Measurements from ENCODE around the gene SLAMF1.

SLAMF1 gene

DNA sequence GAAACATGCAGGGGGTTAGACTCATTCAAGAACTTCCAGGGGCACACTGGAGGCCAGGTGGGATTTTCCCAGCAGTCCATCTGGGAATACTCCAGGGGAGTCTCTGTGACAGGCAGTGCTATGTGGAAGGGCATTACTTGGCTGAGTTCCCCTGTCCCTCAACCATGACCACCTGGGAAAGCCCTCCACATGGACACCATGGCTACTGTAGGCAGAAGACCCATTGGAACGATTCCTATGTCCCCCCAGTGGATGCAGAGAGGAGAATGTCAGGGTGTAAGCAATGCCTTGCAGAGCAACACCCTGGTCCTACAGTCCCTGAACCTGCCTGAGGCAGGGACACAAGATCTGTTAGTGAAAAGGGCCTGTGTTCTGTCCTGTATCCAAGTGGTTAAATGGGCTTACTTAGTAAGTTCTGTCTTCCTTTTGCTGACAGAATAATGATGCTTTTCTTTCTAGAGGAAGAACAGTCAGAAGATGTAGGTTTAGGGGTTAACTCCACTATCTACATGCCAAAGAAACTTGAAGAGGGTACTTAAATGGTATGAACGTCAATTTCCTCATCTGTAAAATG, 13.4 kb downstream of the SLAMF1 start:
- H3K27ac ChIP-seq (ENCODE audit: low read length) = no peak overlapping the region
- no peak for TF ChIP-seq EZH2 (optimal IDR thresholded peaks at IDR 0.05; ENCODE audit: low read depth, low read length)
- no peak for TF ChIP-seq EZH2phosphoT487 (IDR thresholded peaks at IDR 0.05; ENCODE audit: low read length)
- TF ChIP-seq, protein P1, sequence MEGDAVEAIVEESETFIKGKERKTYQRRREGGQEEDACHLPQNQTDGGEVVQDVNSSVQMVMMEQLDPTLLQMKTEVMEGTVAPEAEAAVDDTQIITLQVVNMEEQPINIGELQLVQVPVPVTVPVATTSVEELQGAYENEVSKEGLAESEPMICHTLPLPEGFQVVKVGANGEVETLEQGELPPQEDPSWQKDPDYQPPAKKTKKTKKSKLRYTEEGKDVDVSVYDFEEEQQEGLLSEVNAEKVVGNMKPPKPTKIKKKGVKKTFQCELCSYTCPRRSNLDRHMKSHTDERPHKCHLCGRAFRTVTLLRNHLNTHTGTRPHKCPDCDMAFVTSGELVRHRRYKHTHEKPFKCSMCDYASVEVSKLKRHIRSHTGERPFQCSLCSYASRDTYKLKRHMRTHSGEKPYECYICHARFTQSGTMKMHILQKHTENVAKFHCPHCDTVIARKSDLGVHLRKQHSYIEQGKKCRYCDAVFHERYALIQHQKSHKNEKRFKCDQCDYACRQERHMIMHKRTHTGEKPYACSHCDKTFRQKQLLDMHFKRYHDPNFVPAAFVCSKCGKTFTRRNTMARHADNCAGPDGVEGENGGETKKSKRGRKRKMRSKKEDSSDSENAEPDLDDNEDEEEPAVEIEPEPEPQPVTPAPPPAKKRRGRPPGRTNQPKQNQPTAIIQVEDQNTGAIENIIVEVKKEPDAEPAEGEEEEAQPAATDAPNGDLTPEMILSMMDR (IDR thresholded peaks at IDR 0.05; ENCODE audit: low read length) = no peak
- H4K20me1 ChIP-seq (ENCODE audit: insufficient read depth, low read length) = no peaks in the 10 kb centered on the region
- no peak overlapping the region for H2AFZ ChIP-seq (ENCODE audit: low read length)
- 0 out of 2 replicates have a peak, but pooled peaks cover 3% of the 10 kb centered on the region for H3F3A ChIP-seq (ENCODE audit: insufficient read depth, low read length)
- H3K9me3 ChIP-seq (replicated peaks; ENCODE audit: insufficient read depth, low read length) = no peaks in the 10 kb centered on the region
- H3K9me2 ChIP-seq (replicated peaks; ENCODE audit: insufficient read depth, low read length) = no peaks in the 10 kb centered on the region
- H3K27me3 ChIP-seq (replicated peaks; ENCODE audit: insufficient read depth, low read length) = no peaks in the 10 kb centered on the region
- DNase-seq = no peak
- H3K4me2 ChIP-seq (ENCODE audit: low read depth, low read length) = no peak overlapping the region
- H3K79me2 ChIP-seq (ENCODE audit: low read length) = no peaks in the 10 kb centered on the region
- no peaks in the 10 kb centered on the region for H3K36me3 ChIP-seq (replicated peaks; ENCODE audit: insufficient read depth, low read length)
- H3K4me1 ChIP-seq (ENCODE audit: low read length) = peaks cover 34% of the 10 kb centered on the region
- no peak overlapping the region for H3K4me3 ChIP-seq (ENCODE audit: low read length)
- no peak overlapping the region for H3K9ac ChIP-seq (ENCODE audit: low read length)

DNA sequence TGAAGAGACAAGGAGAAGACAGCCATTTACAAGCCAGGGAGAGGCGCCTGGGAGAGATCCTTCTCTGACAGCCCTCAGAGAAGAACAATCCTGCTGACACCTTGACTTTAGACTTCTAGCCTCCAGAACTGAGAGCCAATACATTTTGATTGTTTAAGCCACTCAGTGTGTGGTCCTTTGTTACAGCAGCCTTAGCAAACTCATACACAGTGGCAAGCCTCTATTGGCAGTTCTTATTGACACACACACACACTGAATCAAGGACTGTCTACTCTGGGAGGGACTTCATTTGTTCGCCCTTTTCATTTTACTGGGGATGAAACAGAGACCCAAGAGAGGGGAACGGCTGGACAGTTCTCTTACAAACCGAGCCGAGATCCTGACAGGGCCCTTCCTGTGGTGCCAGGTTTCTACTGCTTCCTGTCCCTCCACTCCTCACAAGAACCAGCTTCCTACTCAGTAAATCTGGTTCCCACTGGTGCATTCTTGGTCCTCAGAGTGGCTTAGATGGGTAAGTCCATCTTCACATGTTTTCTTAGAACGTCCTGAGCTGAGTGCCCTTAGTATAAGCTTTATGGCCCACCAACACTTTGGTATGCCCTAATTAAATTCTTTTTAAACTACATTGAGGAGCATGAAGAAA, 14.7 kb downstream of the SLAMF1 start:
- H3F3A ChIP-seq (ENCODE audit: insufficient read depth, low read length) = 0 out of 2 replicates have a peak, but pooled peaks cover 3% of the 10 kb centered on the region
- H3K9me2 ChIP-seq (replicated peaks; ENCODE audit: insufficient read depth, low read length) = no peaks in the 10 kb centered on the region
- no peaks in the 10 kb centered on the region for H3K79me2 ChIP-seq (ENCODE audit: low read length)
- H3K4me2 ChIP-seq (ENCODE audit: low read depth, low read length) = no peak overlapping the region
- no peaks in the 10 kb centered on the region for H4K20me1 ChIP-seq (ENCODE audit: insufficient read depth, low read length)
- no peak overlapping the region for H2AFZ ChIP-seq (ENCODE audit: low read length)
- no peak for DNase-seq
- H3K9me3 ChIP-seq (replicated peaks; ENCODE audit: insufficient read depth, low read length) = no peaks in the 10 kb centered on the region
- no peaks in the 10 kb centered on the region for H3K36me3 ChIP-seq (replicated peaks; ENCODE audit: insufficient read depth, low read length)
- H3K4me3 ChIP-seq (ENCODE audit: low read length) = no peak overlapping the region
- H3K27me3 ChIP-seq (replicated peaks; ENCODE audit: insufficient read depth, low read length) = no peaks in the 10 kb centered on the region
- TF ChIP-seq, protein P1 (IDR thresholded peaks at IDR 0.05; ENCODE audit: low read length) = no peak
- no peak for TF ChIP-seq EZH2 (optimal IDR thresholded peaks at IDR 0.05; ENCODE audit: low read depth, low read length)
- peaks cover 25% of the 10 kb centered on the region for H3K4me1 ChIP-seq (ENCODE audit: low read length)
- no peak overlapping the region for H3K9ac ChIP-seq (ENCODE audit: low read length)
- H3K27ac ChIP-seq (ENCODE audit: low read length) = no peak overlapping the region

DNA sequence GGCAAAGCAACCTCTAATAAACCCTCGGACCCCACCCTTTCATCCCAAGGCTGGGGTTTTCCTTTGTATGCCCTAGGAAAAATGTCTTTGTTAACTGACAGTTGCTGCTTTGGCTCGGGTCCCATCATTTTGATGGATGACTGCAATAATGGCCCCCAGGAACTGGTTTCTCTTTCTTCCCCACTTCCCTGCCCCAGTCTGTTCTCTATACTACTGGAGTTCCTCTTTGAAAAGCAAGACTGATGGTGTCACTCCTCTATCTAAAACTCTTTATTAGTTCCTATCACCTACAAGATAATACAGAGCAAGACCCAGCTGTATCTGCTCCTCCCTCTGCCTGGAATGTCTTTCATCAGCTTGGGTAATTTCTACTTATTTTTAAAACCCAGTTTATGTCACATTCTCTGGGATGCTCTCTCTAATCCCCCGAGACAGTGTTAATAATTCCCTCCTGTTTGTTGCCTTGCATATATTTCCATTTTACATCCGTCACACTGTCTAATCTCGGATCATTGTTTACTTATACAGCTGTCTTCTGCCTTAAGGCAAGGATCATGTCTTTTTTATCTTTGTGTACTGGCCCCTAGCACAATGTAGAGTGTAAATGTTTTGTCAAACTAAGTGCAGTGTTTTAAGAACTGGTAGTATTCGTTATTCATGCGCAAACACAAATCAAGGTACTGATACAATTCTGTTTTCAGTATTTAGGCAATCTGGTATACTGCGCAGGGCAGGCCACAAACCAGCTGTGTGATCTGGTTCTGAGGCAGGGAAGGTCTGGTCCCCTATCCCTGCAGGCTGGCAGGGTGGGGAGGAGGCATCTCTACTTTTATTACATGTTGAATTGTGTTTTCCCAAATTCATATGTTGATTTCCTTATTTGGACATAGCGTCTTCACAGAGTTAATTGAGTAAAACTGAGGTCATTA, 16.1 kb downstream of the SLAMF1 start:
- no peaks in the 10 kb centered on the region for H3K36me3 ChIP-seq (replicated peaks; ENCODE audit: insufficient read depth, low read length)
- TF ChIP-seq EZH2phosphoT487 (IDR thresholded peaks at IDR 0.05; ENCODE audit: low read length) (no peak), EZH2 (optimal IDR thresholded peaks at IDR 0.05; ENCODE audit: low read depth, low read length) (no peak)
- TF ChIP-seq, protein P1 (IDR thresholded peaks at IDR 0.05; ENCODE audit: low read length) = no peak
- H3K9ac ChIP-seq (ENCODE audit: low read length) = no peak overlapping the region
- H3K4me2 ChIP-seq (ENCODE audit: low read depth, low read length) = no peak overlapping the region
- DNase-seq = no peak
- H3K4me1 ChIP-seq (ENCODE audit: low read length) = peaks cover 29% of the 10 kb centered on the region
- no peak overlapping the region for H3K4me3 ChIP-seq (ENCODE audit: low read length)
- H3K79me2 ChIP-seq (ENCODE audit: low read length) = no peaks in the 10 kb centered on the region
- no peak overlapping the region for H3K27ac ChIP-seq (ENCODE audit: low read length)
- no peaks in the 10 kb centered on the region for H3K9me2 ChIP-seq (replicated peaks; ENCODE audit: insufficient read depth, low read length)
- H2AFZ ChIP-seq (ENCODE audit: low read length) = no peak overlapping the region
- no peaks in the 10 kb centered on the region for H4K20me1 ChIP-seq (ENCODE audit: insufficient read depth, low read length)
- no peaks in the 10 kb centered on the region for H3K9me3 ChIP-seq (replicated peaks; ENCODE audit: insufficient read depth, low read length)
- H3K27me3 ChIP-seq (replicated peaks; ENCODE audit: insufficient read depth, low read length) = no peaks in the 10 kb centered on the region
- 0 out of 2 replicates have a peak, but pooled peaks cover 3% of the 10 kb centered on the region for H3F3A ChIP-seq (ENCODE audit: insufficient read depth, low read length)

All from MM.1S (cell line).